Epithelial cell of proximal tubule (primary cell): ENCODE results near the gene RAB5B. TPM values are rescaled to one million over a fixed set of nuclear protein-coding genes. Genes with fewer than 3 reads are reported as not detected.

Source experiments
- DNase-seq: peaks from one replicate; pipeline ENCODE4 v3.0.0-alpha.2; 2011; ENCODE audit warnings: low read depth
- H3K4me3 ChIP-seq: 2 replicates; pipeline ENCODE4 v1.5.1; 2011; ENCODE audit warnings: low read depth, mild to moderate bottlenecking, low read length
- total RNA-seq: library from RNA; depleted of rRNA; stranded (reverse); fragments of >200 nt; gene quantifications from 2 replicates; pipeline ENCODE4 v1.2.3, GENCODE V29; 2015
- TF ChIP-seq, protein P1 (sequence below): conservative IDR thresholded peaks from 2 replicates; pipeline ENCODE4 v1.5.1; 2012; ENCODE audit warnings: low read depth, mild to moderate bottlenecking, low read length

The RAB5B gene, protein sequence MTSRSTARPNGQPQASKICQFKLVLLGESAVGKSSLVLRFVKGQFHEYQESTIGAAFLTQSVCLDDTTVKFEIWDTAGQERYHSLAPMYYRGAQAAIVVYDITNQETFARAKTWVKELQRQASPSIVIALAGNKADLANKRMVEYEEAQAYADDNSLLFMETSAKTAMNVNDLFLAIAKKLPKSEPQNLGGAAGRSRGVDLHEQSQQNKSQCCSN
- 50.1 and 61.5 TPM in 2 replicates for total RNA-seq

DNA sequence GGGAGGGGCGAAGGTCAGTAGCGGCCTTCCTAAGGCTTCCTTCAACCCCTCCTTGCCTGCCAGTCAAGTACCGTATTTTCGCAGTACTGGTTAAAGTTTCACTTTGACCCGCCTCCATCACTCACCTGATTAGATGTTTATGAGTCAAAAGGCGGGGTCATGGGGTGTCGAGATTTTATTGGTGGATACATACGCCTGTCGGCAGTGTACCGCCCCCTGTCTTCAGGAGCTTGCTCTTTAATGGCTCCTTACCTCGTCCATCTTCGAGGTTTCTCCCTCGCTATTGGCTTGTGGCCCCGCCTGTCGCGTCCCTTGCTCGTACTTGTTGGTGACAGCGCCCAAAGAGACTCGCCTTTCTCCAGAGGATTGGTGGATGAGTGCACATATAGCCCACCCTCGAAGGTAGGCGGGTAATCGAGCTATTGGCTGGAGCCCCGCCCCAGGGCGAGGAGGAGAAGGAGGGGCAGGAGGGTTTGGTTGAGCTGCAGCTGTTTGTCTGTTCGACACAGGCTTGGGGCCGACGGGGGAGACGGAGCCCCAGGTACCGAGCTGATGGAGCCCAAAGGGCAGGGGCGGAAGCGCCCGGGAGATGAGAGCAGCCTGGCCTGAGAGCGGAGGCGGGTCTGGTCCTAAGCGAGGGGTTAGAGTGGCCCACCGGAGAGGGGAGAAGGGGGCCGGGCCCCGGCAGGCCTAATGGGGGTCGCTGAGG lies at the start of gene RAB5B:
Gene RAB5B (plus strand): TSS at position 480 of the 709 bp plus-strand sequence. CDS start 12,883 bp downstream, outside the sequence.
- TF ChIP-seq, protein P1, sequence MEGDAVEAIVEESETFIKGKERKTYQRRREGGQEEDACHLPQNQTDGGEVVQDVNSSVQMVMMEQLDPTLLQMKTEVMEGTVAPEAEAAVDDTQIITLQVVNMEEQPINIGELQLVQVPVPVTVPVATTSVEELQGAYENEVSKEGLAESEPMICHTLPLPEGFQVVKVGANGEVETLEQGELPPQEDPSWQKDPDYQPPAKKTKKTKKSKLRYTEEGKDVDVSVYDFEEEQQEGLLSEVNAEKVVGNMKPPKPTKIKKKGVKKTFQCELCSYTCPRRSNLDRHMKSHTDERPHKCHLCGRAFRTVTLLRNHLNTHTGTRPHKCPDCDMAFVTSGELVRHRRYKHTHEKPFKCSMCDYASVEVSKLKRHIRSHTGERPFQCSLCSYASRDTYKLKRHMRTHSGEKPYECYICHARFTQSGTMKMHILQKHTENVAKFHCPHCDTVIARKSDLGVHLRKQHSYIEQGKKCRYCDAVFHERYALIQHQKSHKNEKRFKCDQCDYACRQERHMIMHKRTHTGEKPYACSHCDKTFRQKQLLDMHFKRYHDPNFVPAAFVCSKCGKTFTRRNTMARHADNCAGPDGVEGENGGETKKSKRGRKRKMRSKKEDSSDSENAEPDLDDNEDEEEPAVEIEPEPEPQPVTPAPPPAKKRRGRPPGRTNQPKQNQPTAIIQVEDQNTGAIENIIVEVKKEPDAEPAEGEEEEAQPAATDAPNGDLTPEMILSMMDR: no peak
- DNase-seq: peak; percentile 100
- peak within 1 kb of the TSS; percentile 79 for H3K4me3 ChIP-seq

DNA sequence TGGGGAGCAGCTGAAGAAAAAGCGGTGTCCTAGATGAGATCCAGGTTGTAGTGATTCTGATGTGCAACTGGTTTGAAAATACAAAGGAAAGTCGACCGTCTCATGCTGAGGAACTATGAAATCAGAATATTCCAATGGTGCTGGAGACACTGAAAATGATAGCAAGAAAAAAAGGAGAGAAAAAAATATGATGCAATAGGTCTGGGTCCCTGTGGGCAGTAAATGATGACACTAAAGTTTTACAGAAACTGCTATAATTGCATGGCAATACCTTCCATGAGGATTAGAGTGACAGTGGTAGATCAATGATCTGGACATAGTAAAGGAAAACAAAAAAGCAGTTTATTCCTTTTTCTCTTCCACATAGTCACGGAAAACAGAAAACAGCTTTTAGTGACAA lies 48.5 kb upstream of the RAB5B start:
- DNase-seq: no peak
- H3K4me3 ChIP-seq: no peak overlapping the region
- TF ChIP-seq, protein P1: no peak

DNA sequence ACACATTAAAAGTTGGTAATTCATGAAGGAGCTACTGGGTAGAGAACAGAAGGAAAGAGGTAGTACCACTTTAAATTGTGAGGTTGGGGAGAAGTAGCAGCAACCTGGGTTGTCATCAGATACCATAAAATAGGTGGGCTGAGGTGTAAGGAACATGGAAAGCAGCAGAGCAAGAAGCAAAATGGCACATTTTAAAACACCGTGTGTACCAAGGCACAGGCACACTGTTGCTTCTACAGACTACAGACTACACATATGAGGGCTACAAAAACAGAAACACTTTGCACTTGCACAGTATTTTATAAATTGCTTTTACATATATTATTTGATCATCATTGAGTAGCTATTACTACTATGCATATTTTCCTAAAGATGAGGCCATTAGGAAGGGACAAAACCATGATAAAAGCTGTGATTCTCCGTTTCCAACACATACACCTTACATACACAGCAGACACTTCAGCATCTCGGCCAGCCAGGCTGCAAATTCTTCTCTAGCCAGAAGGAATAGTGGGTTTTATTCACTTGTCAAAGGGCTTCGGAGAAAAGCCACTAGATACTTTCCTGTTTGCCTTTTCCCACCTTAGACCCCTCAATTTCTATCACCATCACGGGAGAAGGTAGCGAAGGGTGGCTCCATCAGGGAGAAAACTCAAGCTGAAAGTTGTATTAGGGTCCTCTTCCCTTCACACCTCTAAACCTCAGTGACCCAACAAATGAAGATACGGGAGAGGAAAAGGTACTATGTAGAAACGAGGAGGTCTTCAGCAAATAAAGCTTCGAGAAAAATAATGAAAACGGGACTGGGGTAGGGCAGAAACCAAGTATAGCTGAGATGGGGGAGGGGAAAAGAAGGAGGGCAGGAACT lies 47.8 kb upstream of the RAB5B start:
- no peak for DNase-seq
- TF ChIP-seq, protein P1: no peak
- H3K4me3 ChIP-seq: peak overlapping the region; percentile 96

DNA sequence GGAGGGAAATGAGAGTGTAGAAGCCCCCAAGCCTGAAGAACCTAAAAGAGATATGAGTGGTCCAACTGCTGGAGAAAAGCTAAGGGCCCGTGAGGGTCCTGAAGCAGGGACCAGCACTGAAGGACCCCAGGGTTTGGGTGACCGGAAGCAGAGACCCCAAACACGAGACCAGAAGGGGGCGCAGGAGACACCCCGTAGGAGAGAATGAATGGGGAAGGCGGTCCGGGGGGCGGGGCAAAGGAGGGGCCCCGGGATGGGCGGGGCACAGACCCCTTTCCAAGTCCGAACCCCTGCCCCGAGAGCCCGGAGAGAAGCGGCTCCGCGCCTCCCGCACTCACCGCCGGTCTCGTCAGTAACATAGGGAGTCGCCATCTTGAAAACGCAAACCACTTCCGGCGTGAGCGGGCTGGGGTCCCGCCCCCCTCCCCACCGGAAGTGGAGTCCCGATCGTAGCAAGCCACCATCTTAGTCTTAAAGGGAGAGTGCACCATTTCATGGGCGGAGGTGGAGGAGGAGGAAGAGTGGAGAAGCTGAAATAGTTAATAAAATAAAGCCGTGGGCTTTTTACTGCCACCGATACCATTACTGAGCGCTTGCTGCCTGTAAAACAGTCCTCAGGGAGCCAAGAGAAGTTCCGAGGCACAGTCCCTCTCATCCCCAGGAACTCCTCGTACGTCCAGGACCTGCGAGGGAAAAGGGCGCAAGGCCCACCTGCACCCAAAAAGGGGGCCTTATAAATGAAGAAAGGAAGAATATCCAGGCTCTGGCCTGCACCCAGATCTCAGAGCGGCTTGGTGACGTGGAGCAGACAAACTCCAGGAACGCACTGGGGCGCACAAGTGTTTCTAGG lies 46.9 kb upstream of the RAB5B start:
- H3K4me3 ChIP-seq: peak overlapping the region; percentile 96
- peak; percentile 39 for DNase-seq
- TF ChIP-seq, protein P1: peak; percentile 80

DNA sequence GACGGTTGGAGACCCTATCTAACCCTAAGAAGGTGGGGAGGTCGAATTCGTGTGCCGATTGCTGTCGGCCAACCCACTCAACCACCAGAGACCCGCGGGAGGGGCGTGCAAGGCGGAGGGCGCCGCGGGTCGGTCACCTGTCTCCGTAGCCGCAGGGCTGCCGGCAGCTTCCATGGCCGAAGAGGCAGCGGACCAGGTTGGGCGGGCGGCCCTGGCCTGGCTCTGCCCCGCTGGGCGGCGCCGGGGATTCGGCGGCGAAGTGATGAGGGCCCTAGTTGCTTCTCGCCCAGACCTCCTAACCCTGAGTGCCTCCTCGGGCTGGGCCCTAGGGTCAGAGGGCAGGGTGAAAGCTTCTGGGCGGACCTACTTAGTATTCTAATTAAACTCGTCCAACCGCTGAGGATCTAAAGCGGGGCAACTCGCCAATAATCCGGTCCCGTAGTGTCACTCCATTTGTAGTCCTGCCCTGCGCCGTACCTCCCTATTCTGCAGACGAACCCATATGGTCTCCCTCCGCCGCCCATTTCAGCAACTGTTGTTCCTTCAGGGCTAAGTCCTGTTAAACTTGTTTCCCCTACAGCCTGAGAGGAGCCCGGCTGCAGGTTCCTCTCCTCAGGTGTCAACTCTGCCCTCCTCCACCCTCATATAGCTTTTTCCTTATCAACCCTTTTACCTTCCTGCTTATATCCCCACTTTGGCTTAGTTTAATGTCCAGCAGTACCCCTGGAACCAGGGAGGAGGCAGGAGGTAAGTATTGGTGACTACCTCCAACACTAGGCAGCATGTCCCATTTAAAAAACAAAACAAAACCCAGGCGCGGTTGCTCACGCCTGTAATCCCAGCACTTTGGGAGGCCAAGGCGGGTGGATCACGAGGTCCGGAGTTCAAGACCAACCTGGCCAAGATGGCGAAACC lies 46.0 kb upstream of the RAB5B start, which contains the start of gene PYM1:
Gene PYM1 (minus strand): TSS at position 307 of the 915 bp plus-strand sequence. CDS start 133 bp downstream, at position 174.
- TF ChIP-seq, protein P1: no peak
- peak within 1 kb of the TSS; percentile 96 for H3K4me3 ChIP-seq
- no peak for DNase-seq
